Measurements from ENCODE around the gene OR2A14.
"Not testable (repeated sequence)": the region's sequence is repeated elsewhere in the genome, so short reads cannot be mapped to it uniquely, and the experiment has no call there.

The OR2A14 gene

DNA sequence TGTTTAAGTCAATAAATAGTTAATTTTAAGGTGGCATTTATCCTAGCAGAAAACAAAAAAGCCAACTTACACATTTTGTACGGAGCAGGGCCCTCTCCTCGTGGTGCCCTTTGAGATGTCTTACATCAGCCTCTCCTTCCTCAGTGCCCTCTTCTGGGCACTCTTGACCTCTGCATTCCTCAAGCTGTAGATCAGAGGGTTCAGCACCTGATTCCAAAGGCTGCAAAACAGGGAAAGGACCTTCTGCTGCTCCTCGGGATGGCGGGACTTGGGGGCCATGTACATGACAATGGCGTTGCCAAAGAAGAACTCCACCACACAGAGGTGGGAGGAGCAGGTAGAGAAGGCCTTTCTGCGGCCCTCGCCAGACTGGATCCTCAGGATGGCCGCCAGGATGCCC is 4.6 kb upstream of the OR2A14 start:
- DNase-seq (ENCODE audit: low read depth in 1 of 2, low spot score in 1 of 2): no peak
- Histone ChIP-seq H3K4me3 (replicated peaks; ENCODE audit: insufficient read depth, low read length) (no peak overlapping the region), H3K27ac (replicated peaks) (no peak overlapping the region), H3K27me3 (ENCODE audit: insufficient read depth, poor library complexity, severe bottlenecking) (no peaks in the 10 kb centered on the region)
- TF ChIP-seq, protein P1, sequence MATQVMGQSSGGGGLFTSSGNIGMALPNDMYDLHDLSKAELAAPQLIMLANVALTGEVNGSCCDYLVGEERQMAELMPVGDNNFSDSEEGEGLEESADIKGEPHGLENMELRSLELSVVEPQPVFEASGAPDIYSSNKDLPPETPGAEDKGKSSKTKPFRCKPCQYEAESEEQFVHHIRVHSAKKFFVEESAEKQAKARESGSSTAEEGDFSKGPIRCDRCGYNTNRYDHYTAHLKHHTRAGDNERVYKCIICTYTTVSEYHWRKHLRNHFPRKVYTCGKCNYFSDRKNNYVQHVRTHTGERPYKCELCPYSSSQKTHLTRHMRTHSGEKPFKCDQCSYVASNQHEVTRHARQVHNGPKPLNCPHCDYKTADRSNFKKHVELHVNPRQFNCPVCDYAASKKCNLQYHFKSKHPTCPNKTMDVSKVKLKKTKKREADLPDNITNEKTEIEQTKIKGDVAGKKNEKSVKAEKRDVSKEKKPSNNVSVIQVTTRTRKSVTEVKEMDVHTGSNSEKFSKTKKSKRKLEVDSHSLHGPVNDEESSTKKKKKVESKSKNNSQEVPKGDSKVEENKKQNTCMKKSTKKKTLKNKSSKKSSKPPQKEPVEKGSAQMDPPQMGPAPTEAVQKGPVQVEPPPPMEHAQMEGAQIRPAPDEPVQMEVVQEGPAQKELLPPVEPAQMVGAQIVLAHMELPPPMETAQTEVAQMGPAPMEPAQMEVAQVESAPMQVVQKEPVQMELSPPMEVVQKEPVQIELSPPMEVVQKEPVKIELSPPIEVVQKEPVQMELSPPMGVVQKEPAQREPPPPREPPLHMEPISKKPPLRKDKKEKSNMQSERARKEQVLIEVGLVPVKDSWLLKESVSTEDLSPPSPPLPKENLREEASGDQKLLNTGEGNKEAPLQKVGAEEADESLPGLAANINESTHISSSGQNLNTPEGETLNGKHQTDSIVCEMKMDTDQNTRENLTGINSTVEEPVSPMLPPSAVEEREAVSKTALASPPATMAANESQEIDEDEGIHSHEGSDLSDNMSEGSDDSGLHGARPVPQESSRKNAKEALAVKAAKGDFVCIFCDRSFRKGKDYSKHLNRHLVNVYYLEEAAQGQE (IDR thresholded peaks at IDR 0.05; ENCODE audit: insufficient replicate concordance, low read depth): no peak
- TF ChIP-seq SPI1 (IDR thresholded peaks at IDR 0.05; ENCODE audit: borderline replicate concordance, low read depth) (no peak), POLR2AphosphoS5 (IDR thresholded peaks at IDR 0.05; ENCODE audit: low read depth) (no peak), GABPA (IDR thresholded peaks at IDR 0.05; ENCODE audit: low read depth) (no peak)
- TF ChIP-seq, protein P2, sequence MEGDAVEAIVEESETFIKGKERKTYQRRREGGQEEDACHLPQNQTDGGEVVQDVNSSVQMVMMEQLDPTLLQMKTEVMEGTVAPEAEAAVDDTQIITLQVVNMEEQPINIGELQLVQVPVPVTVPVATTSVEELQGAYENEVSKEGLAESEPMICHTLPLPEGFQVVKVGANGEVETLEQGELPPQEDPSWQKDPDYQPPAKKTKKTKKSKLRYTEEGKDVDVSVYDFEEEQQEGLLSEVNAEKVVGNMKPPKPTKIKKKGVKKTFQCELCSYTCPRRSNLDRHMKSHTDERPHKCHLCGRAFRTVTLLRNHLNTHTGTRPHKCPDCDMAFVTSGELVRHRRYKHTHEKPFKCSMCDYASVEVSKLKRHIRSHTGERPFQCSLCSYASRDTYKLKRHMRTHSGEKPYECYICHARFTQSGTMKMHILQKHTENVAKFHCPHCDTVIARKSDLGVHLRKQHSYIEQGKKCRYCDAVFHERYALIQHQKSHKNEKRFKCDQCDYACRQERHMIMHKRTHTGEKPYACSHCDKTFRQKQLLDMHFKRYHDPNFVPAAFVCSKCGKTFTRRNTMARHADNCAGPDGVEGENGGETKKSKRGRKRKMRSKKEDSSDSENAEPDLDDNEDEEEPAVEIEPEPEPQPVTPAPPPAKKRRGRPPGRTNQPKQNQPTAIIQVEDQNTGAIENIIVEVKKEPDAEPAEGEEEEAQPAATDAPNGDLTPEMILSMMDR (IDR thresholded peaks at IDR 0.05; ENCODE audit: insufficient read depth, low read length): no peak

DNA sequence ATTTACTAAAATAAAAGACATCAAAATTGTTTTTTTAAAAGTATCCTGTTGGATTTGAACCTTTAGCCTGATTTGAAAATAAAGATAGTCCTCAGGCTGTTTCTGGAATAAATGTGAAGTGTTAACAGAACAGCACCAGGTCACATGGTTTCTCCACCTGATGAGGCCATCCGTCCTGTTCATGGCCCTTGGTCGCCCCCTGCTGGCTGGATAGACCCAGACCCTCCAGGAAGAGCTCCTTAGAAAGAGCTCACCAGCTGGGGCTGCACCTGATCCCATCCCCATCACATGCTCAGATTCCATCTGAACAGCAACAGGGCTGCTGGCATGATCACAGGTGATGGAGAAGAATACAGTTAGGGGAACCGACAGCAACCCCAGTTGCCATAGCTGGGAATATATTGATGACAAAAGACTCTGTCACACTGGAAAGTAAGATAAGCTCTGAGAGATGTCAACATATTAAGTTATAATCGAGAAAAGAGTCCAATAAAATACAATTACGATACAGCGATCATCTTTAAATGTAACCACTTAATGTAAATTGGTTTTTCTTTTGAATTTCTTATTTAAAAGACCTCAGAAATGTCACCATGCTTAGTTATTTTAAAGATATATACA is 4.8 kb downstream of the OR2A14 start:
- no peak overlapping the region for H3K27ac ChIP-seq (replicated peaks)
- TF ChIP-seq, protein P2 (IDR thresholded peaks at IDR 0.05; ENCODE audit: insufficient read depth, low read length): peak; percentile 69
- no peak for TF ChIP-seq GABPA (IDR thresholded peaks at IDR 0.05; ENCODE audit: low read depth)
- TF ChIP-seq SPI1 (IDR thresholded peaks at IDR 0.05; ENCODE audit: borderline replicate concordance, low read depth): no peak
- peak; percentile 52 to 78 for DNase-seq (ENCODE audit: low read depth in 1 of 2, low spot score in 1 of 2)

DNA sequence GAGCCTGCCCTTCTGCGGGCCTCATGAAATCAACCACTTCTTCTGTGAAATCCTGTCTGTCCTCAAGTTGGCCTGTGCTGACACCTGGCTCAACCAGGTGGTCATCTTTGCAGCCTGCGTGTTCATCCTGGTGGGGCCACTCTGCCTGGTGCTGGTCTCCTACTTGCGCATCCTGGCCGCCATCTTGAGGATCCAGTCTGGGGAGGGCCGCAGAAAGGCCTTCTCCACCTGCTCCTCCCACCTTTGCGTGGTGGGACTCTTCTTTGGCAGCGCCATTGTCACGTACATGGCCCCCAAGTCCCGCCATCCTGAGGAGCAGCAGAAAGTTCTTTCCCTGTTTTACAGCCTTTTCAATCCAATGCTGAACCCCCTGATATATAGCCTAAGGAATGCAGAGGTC is 6.6 kb downstream of the OR2A14 start:
- H3K27me3 ChIP-seq (ENCODE audit: insufficient read depth, poor library complexity, severe bottlenecking); DNase-seq (ENCODE audit: low read depth in 1 of 2, low spot score in 1 of 2); H3K4me3 ChIP-seq (replicated peaks; ENCODE audit: insufficient read depth, low read length); H3K27ac ChIP-seq (replicated peaks): not testable (repeated sequence)

More for the DNA sequence above, 4.8 kb downstream of the OR2A14 start:
- H3K27me3 ChIP-seq (ENCODE audit: insufficient read depth, poor library complexity, severe bottlenecking): no peaks in the 10 kb centered on the region
- H3K4me3 ChIP-seq (replicated peaks; ENCODE audit: insufficient read depth, low read length): no peak overlapping the region

DNA sequence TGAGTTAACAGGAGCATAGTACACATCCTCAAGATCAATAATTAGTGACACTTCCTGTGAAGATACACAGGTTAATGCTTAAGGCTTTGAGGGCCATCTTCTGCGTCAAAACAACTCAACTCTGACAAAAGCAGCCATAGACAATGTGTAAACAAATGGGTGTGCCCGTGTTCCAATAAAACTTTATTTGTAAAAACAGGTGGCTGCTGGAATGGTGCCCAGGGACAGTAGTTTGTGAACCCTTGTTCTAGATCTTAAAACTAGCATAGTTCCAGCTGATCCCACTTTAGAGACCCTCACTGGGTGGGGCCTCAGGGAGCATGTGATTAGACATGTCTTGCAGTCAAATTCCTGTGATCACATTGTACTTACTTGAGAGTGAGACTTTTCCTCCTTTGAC is 7.8 kb downstream of the OR2A14 start:
- no peak for TF ChIP-seq POLR2AphosphoS5 (IDR thresholded peaks at IDR 0.05; ENCODE audit: low read depth)
- TF ChIP-seq GABPA (IDR thresholded peaks at IDR 0.05; ENCODE audit: low read depth): no peak
- TF ChIP-seq, protein P1 (IDR thresholded peaks at IDR 0.05; ENCODE audit: insufficient replicate concordance, low read depth): no peak
- TF ChIP-seq, protein P2 (IDR thresholded peaks at IDR 0.05; ENCODE audit: insufficient read depth, low read length): no peak
- no peak for TF ChIP-seq SPI1 (IDR thresholded peaks at IDR 0.05; ENCODE audit: borderline replicate concordance, low read depth)

More for the DNA sequence above, 7.8 kb downstream of the OR2A14 start:
- Histone ChIP-seq H3K27me3 (ENCODE audit: insufficient read depth, poor library complexity, severe bottlenecking) (no peaks in the 10 kb centered on the region), H3K4me3 (replicated peaks; ENCODE audit: insufficient read depth, low read length) (no peak overlapping the region), H3K27ac (replicated peaks) (no peak overlapping the region)
- DNase-seq (ENCODE audit: low read depth in 1 of 2, low spot score in 1 of 2): no peak

Measured in HL-60 (cell line).